GM19025 (cell line): ENCODE results near the gene GALNT6.
A peak's percentile ranks its signal among the peaks of the same experiment; 100 is the strongest.
"Not testable (repeated sequence)": the region's sequence is repeated elsewhere in the genome, so short reads cannot be mapped to it uniquely, and the experiment has no call there.

ENCODE experiments used
- ATAC-seq: cut with Tn5 transposase; IDR thresholded peaks from one replicate; pipeline ENCODE4 v1.9.1; 2021; ENCODE audit warnings: mild to moderate bottlenecking, low read depth, moderate library complexity; ENCODE audit not compliant: unreplicated experiment

The GALNT6 gene

DNA sequence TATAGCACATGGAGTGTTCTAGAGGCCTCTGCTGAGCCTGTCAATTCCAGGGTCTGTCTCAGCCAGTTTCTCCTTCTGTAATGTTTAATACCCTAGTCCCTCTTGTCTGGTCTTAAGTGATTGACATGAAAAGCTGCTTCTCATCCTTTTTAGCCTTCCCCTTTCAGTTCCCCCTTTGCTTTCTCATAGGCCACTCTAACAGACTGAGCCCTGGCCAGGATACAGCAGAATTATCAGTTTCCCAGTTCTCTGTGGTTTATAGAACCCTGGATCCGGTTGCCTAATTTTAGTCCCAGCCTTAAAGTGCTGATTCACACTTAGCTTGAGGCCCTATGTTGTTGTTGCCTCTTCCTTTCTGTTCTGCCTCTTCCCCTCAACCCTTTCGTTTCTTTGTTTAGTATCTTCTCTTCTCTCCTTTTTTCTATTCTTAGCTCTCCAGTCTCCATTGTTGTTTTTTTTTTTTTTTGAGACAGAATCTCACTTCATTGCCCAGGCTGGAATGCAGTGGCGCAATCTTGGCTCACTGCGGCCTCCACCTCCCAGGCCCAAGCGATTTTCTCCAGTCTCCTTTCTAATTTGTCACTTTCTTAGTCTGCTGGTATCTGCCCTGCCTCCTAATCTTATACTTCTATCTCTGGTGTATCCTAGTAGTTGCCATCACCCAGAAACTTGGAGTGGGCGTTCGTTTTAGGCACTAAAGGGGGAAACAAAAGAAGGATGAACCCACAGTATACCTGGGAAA lies 64.3 kb downstream of the GALNT6 start:
- no peak for ATAC-seq

DNA sequence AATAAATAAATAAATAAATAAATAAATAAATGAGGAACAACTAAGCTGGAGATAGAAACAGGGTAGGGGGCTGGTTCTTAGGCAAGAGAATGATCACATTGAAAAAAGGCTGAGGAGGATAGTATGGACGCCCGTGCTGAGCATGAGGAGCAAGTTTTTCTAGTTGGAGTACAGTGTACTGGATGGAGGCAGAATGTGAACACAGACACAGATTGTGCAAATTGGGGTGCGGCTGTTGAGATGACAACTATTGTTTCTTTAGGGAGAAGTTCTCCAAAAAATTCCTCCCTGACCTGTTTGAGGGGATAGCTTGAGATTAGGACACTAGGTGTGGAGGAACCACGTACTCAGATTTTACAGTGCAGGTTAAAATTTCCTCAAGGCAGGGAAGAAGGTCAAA lies 66.3 kb downstream of the GALNT6 start:
- no peak for ATAC-seq

DNA sequence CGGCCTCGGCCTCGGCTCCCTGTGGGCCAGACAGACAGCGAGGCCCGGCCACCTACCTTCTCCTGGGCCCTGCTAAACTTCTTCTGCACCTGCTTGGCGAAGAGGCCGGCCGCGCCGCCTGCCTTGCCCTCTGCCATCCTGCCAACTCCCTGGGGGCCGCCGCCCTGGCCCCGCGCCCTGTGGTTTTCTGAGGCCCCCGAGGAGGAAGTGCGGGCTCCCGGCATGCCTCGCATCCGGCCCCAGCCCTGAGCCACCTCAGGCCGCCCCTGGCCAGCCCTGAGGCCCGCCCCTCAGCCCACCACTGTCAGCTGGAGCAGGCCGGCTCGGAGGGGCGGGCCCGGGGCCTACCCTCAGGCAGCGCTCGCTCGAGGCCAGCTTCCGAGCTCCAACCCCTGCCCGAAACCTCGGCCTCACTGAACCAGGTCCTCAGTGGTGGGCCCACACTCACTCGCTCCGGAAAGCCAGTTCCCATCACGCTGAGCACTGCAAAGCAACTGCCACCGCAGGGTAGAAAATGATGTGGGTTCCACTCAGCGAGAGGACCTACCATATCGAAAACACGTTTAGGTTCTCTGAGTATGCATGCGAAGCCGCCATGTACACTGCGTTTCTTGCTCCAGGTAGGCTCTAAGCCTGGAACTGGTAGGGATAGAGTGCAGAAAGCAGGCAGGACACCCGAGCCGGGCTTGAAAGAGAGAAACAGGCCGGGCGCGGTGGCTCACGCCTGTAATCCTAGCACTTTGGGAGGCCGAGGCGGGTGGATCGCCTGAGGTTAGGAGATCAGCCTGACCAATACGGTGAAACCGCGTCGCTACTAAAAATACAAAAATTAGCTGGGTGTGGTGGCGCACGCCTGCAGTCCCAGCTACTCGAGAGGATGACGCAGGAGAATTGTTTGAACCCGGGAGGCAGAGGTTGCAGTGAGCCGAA lies 67.0 kb downstream of the GALNT6 start, which contains the start of gene BIN2:
TSS of gene BIN2 (minus strand) at position 209 of the 930 bp plus-strand sequence. CDS start at position 137, 72 bp downstream.
- ATAC-seq: peak; percentile 73

DNA sequence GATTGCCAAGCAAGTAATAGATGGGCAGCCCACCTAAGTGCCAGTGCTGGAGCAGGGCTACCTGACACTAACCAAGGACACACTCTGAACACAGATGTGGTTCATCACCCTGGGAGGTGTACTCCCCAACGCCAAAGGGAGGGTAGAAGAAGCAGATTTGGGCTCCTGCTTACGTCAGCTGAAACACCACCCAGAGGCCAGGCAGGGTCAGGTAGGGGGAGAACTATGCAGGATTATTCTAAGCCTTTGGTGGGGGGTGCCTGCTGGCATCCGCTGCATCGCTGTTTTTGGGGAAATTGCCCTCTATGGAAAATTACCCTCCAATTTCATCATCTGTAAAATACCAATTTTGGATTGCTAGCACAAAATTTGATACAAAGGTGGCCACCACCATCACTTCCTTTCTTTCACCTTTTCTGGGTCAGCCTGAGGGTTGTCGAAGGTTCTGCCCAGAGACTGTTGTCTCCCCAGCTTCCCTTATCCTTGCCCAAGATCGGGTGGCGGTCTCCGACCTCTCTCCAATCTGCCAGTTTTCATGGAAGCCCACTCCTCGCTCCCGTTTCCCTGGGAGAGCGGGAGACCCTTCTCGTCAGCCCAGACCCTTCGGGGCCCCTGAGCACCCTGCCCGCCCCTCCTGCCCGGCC lies 67.8 kb downstream of the GALNT6 start:
- no peak for ATAC-seq

DNA sequence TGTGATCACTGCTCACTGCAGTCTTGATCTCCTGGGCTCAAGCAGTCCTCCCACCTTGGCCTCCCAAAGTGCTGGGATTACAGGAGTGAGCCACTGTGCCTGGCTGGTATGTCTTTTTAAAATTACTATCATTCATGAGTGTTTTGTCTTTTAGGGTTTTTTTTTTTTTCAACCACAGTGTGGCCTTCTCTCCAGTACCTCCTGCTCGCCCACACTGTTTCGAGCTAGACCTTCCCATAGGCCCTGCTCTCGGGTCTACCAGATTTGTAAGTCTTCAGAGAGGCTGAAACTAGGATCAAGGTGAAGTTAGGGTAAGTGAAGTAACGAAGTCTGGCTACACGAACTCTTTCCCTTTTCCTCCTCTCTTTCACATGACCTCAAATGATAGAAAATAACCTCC lies 68.8 kb downstream of the GALNT6 start:
- no peak for ATAC-seq

DNA sequence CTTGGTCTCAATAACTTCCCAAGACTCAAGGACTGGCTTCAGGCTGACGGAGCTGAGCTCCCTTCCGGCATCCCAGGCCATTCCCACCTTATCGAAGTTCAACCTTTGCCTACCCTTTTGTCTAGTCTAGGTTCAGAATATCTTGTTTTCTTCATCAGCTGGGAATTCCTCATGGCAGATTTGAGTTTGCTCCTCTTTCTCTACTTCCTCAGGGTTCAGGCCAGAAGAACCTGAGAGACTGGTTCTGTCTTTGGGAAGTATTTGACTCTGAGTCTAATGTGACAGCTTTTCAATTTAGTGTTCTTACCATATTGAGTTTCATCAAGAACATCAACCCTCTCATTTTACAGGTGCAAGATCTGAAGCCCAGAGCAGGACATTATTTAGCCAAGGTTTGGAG lies 69.3 kb downstream of the GALNT6 start:
- ATAC-seq: no peak

DNA sequence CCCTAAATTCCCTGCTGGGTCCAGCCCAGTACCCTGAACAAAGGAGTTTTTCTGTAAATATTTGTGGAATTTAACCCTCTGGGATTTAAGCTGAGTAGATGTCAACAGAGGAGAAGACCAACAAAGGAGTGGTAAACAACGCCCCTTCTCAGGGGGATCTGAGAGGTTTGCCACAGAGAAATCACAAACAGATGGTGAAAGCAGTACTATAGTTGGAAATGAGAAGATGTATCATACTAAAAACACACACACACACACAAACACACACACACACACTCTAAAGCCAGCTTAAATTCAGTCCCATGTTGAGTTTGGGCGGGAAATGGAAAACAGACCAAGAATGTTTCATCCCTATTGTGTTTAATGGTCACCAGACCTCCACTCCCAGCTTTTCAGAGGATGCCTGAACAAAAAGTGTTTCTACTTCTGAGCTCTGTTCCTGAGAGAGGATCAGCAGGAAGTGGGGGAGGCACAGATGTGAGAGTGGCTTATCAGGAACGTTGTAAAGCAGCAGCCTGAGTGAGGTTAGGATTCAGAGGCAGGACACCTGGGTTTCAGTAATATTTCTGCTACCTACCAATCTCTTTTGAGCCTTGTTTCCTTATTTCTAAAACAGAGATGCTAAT lies 70.4 kb downstream of the GALNT6 start:
- no peak for ATAC-seq

DNA sequence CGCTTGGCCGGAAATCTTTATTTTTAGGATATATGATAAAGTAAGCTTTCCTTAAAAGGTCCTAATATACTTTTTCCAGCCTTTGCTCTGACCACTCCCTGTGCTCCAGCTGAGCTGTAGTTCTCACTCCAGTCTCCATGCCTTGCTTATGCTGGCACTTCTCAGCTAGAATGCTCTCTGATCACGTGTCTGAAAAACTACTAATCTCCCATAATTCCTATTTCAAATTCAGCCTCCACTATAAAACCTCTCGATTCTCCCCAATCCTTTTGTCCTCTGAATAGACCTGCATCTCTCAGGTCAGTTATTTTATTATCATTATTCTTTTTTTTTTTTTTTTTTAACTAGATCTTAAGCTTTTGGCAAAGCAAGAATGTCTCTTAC lies 70.9 kb downstream of the GALNT6 start:
- no peak for ATAC-seq

DNA sequence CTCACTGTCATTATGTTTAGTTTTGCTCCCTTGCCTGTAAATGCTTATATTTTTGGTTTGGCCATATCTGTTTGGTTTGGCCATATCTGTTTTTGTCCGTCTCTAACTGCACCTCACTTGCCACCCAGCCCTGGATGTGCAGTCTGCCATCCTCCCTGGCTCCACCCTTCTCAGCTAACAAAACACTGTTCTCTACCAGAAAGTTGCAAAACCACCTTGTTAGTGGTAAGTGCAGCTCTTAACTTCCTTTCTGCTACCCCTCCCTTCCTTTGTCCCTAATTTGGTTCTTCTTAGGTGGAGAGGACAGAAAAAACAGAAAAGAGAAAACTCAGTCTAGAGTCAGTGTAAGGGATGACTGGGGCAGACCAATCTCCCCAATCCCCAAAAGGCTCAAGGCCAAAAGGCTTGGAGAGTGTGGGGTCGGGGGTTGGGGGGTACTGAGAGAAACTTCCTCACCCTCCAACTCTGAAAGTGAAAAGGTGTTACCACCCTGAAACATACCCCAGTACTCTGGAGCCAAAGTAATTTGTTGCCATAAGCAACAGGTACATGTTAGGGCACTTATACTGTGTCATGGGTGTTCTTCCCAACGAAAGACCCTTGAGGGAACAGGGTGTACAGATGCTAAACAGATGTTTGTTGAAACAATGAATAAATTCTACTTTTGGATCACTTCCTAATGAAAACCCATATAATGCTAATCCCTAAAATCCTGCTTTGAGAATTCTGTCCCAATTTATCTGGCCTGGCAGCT lies 72.2 kb downstream of the GALNT6 start:
- ATAC-seq: no peak

DNA sequence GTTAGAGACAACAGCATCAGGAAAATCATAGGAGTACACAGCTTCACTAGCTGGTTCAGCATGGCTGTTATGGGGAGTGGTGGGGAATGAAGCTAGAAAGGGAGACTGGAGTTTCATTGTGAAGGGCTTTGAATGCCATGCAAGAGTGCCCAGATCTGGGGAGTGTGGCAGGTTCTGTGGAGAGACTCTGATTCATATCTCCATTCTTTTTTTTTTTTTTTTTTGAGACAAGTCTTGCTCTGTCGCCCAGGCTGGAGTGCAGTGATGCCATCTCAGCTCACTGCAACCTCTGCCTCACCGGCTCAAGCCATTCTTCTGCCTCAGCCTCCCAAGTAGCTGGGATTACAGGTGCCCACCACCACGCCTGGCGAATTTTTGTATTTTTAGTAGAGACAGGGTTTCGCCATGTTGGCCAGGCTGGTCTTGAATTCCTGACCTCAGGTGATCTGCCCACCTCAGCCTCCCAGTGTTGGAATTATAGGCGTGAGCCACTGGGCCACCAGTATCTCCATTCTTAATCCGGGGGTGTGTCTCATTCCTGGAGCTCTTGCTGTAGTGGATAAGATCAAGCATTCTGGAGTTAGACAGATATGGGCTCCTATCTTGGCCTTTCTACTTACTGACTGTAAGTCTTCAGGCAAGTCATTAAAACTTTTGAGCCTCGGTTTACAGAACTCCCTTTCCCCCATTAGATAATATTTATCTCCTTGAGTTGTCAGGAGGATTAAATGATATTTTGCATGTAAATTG lies 73.0 kb downstream of the GALNT6 start:
- ATAC-seq: not testable (repeated sequence)

DNA sequence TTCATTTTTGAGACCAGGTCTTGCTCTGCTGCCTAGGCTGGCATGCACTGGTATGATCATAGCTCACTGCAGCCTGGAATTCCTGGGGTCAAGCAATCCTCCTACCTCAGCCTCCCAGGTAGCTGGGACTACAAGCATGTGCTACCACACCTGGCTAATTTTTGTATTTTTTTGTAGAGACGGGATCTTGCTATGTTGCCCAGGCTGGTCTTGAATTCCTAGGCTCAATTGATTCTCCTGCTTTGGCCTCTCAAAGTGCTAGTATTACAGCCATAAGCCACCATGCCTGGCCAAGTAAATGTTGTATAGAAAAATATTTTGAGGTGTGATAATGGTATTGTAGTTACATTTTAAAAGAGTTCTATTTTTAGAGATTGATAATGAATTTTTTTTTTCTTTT lies 79.8 kb downstream of the GALNT6 start:
- ATAC-seq: no peak

DNA sequence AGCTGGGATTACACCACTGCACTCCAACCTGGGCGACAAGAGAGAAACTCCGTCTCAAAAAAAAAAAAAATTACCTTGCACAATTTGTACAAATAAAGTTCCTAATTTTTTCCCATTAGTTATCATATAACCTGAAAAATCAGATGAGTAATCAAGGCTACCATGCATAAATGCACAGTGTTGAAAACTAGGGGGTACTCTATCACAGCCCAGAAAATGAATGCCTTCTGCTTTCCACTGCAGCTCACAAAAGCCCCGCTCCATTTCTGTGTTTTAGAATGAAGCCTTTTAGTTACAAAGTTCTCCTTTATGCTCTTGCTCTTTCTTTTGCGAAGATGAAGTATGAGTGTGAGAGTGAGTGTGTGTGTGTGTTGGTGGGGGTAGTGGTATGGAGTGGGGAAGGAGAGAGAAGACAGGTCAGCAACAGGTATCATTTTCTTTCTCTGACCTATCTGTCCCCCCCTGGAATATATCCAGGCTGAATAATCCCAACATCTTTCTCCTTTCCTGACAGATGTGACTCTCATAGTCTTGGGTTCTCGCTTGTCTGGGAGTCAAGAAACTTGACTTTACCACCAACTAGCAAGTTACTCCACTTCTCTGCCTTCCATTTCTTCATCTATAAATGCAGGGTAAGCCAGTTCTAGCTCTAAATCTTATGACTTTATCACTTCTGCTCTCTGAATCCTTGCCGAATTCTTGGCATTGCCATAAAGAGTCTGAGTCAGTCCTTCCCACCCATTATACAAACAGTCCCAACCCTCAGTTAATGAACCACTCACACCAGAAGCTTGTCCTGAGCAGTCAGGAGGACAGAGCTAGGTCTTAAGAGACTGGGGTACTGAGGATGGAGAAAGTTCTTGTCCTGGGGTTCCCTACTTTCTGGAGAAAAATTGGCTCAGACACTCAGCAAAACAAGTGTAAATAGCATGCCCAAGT lies 83.3 kb downstream of the GALNT6 start:
- ATAC-seq: no peak

DNA sequence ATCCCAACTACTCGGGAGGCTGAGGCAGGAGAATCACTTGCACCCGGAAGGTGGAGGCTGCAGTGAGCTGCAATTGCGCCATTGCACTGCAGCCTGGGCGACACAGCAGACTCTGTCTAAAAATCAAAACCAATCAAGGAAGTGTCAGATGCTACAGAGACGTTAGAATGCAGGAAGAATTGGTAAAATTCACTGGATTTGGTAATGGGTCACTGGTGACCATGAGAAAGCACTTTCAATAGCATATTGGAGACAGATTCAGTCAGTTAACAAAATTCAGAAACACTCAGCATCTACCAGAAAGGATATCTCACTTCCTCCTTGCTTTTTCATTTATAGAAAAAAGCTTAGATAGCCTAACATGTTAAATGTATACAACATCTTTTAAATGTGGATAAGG lies 84.7 kb downstream of the GALNT6 start:
- ATAC-seq: no peak
